Natural killer cell (primary cell): ENCODE data around the gene VWA8. TPM values are rescaled to one million over a fixed set of nuclear protein-coding genes. Genes with fewer than 3 reads are reported as not detected.
A peak's percentile ranks its signal among the peaks of the same experiment; 100 is the strongest.

Source experiments
- ATAC-seq, 3 donors: fragments of 150-1000 bp in 2 of 3; fragments of 200-7000 bp in 1 of 3; cut with Tn5 transposase; 1 replicate in 1 of 3; 2 replicates in 2 of 3; pipeline ENCODE4 v1.10.0; 2021; ENCODE audit warnings: mild to moderate bottlenecking in 2 of 3, moderate library complexity in 2 of 3
- DNase-seq, 2 donors: peaks; one replicate each; pipeline versions ENCODE4 v3.0.0 to v3.0.0-alpha.2; 2013 to 2021; ENCODE audit warnings: mixed read lengths in 1 of 2
- H3K27ac ChIP-seq: one replicate; pipeline ENCODE4 v1.5.1; 2013; ENCODE audit warnings: mild to moderate bottlenecking, low read length
- H3K27me3 ChIP-seq: one replicate; pipeline ENCODE4 v1.6.1; 2013; ENCODE audit warnings: low read length; ENCODE audit not compliant: control insufficient read depth, insufficient read depth
- H3K36me3 ChIP-seq: one replicate; pipeline ENCODE4 v1.6.1; 2013; ENCODE audit warnings: low read length; ENCODE audit not compliant: control insufficient read depth, insufficient read depth
- H3K4me1 ChIP-seq: one replicate; pipeline ENCODE4 v1.6.1; 2013; ENCODE audit warnings: low read length; ENCODE audit not compliant: control insufficient read depth, insufficient read depth
- H3K4me3 ChIP-seq: one replicate; pipeline ENCODE4 v1.5.1; 2013; ENCODE audit warnings: low read length
- H3K9me3 ChIP-seq: one replicate; pipeline ENCODE4 v1.6.1; 2013; ENCODE audit warnings: low read length; ENCODE audit not compliant: control insufficient read depth, insufficient read depth
- H3K27ac Mint-ChIP-seq, 2 donors: one replicate each; pipeline ENCODE4 v1.8.0; 2022; ENCODE audit warnings: mild to moderate bottlenecking in 2 of 2, mixed read lengths in 2 of 2, moderate library complexity in 1 of 2
- H3K27me3 Mint-ChIP-seq, 2 donors: one replicate each; pipeline ENCODE4 v1.8.0; 2022; ENCODE audit warnings: low read depth in 2 of 2, mixed read lengths in 2 of 2
- H3K36me3 Mint-ChIP-seq: one replicate; pipeline ENCODE4 v1.8.0; 2022; ENCODE audit warnings: mixed read lengths
- H3K4me1 Mint-ChIP-seq, 2 donors: one replicate each; pipeline ENCODE4 v1.8.0; 2022; ENCODE audit warnings: mixed read lengths in 2 of 2
- H3K4me3 Mint-ChIP-seq: one replicate; pipeline ENCODE4 v1.8.0; 2022; ENCODE audit warnings: mild to moderate bottlenecking, moderate library complexity, mixed read lengths
- H3K9me3 Mint-ChIP-seq, 2 donors: one replicate each; pipeline ENCODE4 v1.8.0; 2022; ENCODE audit warnings: mixed read lengths in 2 of 2
- WGBS: methylation state at CpG from one replicate; pipeline ENCODE4 v1.1.7; 2013; ENCODE audit warnings: missing lambda C conversion rate; ENCODE audit not compliant: insufficient coverage; 5-methylcytosine and 5-hydroxymethylcytosine counted together
- intact Hi-C: fragments of 100-400 bp; cut with micrococcal nuclease; formaldehyde crosslinking; loops from one replicate; pipeline ENCODE4 v1.14.2; 2022
- total RNA-seq, 4 donors: library from RNA; stranded (reverse); fragments of 120-200 nt in 1 of 4; gene quantifications; one replicate each; pipeline versions ENCODE4 v1.2.3 to v1.2.4, GENCODE V29; 2013 to 2022
- TF ChIP-seq, protein P1 (sequence below): fragments of 200-600 bp; IDR thresholded peaks from one replicate; pipeline ENCODE4 v1.8.0; 2022; ENCODE audit warnings: antibody characterized with exemption

VWA8 gene
- total RNA-seq, 3 donors from 2014 or later (not counting 1 experiment from before 2014, with no cell fraction given): 21.9 to 27.5 (median 22.6) TPM

DNA sequence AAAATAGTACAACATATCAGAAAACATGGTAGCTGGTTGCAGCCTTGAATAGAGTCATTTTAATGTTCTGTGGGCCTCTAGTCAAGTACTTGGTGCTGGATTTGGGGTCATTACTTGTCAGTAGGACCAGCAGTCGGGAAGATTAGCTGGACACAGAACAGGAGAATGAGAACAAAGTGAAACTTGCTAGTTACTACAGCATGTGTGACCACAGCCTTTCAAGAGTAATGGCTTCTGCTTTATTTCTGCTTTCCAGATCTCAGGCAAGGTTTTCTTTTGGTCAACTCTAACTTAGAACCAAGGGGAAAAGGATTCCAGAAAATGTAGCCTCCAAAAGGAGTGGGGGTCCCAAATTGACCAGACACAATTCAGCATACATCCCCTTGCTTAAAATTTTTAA, 17.1 kb upstream of the VWA8 start:
- 56% methylated on average over 1 of the region's 1 CpG for WGBS
- Histone ChIP-seq H3K9me3 (no peaks in the 10 kb centered on the region), H3K27ac (no peak overlapping the region), H3K4me1 (no peaks in the 10 kb centered on the region), H3K36me3 (no peaks in the 10 kb centered on the region), H3K27me3 (no peaks in the 10 kb centered on the region), H3K4me3 (no peak overlapping the region)
- no peak for DNase-seq
- no peak overlapping the region for H3K27ac Mint-ChIP-seq
- no peak overlapping the region for H3K4me3 Mint-ChIP-seq
- intact Hi-C loops: no loop called here
- TF ChIP-seq, protein P1, sequence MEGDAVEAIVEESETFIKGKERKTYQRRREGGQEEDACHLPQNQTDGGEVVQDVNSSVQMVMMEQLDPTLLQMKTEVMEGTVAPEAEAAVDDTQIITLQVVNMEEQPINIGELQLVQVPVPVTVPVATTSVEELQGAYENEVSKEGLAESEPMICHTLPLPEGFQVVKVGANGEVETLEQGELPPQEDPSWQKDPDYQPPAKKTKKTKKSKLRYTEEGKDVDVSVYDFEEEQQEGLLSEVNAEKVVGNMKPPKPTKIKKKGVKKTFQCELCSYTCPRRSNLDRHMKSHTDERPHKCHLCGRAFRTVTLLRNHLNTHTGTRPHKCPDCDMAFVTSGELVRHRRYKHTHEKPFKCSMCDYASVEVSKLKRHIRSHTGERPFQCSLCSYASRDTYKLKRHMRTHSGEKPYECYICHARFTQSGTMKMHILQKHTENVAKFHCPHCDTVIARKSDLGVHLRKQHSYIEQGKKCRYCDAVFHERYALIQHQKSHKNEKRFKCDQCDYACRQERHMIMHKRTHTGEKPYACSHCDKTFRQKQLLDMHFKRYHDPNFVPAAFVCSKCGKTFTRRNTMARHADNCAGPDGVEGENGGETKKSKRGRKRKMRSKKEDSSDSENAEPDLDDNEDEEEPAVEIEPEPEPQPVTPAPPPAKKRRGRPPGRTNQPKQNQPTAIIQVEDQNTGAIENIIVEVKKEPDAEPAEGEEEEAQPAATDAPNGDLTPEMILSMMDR: no peak
- H3K4me1 Mint-ChIP-seq: no peaks in the 10 kb centered on the region
- H3K36me3 Mint-ChIP-seq: no peaks in the 10 kb centered on the region
- no peak for ATAC-seq
- H3K27me3 Mint-ChIP-seq: peaks cover 5 to 19% of the 10 kb centered on the region in 2 donors
- H3K9me3 Mint-ChIP-seq: no peaks in the 10 kb centered on the region

DNA sequence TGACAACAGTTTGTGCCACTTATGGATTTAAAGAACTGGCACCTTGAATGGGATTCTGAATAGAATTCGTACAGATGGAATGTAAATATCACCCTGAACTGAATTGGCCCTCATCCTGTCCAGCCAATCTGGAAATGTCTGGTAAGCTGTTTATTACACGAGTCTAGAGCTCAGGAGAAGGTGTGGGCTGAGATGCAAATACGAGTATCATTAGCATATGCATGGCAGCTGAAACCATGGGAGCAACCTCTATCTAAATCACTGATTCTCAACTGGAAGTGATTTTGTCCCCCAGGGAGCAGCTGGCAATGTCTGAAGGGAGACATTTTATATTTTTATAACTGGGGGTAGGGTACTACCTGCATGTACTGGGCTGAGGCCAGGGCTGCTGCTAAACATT, 15.6 kb upstream of the VWA8 start:
- H3K36me3 Mint-ChIP-seq: no peaks in the 10 kb centered on the region
- intact Hi-C loops: no loop called here
- H3K27ac ChIP-seq: no peak overlapping the region
- no peaks in the 10 kb centered on the region for H3K4me1 ChIP-seq
- TF ChIP-seq, protein P1: no peak
- no peak overlapping the region for H3K27ac Mint-ChIP-seq
- no peak for ATAC-seq
- H3K9me3 Mint-ChIP-seq: no peaks in the 10 kb centered on the region
- H3K4me3 Mint-ChIP-seq: no peak overlapping the region
- peaks cover 7% of the 10 kb centered on the region in 2 donors for H3K27me3 Mint-ChIP-seq
- H3K4me1 Mint-ChIP-seq: peaks cover 0 to 7% of the 10 kb centered on the region in 2 donors
- no peak overlapping the region for H3K4me3 ChIP-seq
- 90% methylated on average over 3 of the region's 3 CpGs for WGBS
- no peak for DNase-seq
- no peaks in the 10 kb centered on the region for H3K36me3 ChIP-seq
- no peaks in the 10 kb centered on the region for H3K27me3 ChIP-seq
- H3K9me3 ChIP-seq: no peaks in the 10 kb centered on the region

DNA sequence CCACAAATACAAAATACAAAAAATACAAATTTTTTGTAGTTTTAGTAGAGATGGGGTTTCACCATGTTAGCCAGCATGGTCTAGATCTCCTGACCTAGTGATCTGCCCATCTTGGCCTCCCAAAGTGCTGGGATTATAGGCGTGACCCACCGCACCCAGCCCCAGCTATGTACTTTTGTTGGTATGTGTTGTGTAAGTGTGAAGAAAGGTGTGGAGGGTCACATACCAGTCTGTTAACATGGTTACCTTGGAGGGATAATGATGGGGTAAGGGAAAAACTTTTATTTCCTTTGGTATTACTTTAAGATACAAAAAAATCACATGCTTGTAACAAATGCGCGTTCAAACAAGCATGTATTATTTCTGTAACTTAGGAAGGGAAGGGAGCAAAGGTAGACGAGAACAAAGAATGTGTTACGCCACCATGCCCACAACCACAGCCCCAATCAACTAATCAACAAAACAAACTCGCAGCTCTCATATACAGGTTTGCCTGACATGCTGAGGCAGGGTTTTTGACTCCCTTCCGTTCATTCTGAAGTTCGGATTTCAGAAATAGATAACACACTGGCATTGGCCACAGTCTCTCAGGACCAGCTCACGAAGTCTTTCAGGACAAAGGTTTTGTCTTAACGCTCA, 13.5 kb upstream of the VWA8 start:
- 62% methylated on average over 8 of the region's 11 CpGs for WGBS
- Histone ChIP-seq H3K4me1 (no peaks in the 10 kb centered on the region), H3K4me3 (no peak overlapping the region), H3K27me3 (no peaks in the 10 kb centered on the region), H3K9me3 (no peaks in the 10 kb centered on the region), H3K36me3 (no peaks in the 10 kb centered on the region), H3K27ac (no peak overlapping the region)
- H3K27ac Mint-ChIP-seq: no peak overlapping the region
- H3K4me3 Mint-ChIP-seq: no peak overlapping the region
- DNase-seq: peak in 1 of 2 donors; percentile 63
- H3K27me3 Mint-ChIP-seq: peaks cover 7% of the 10 kb centered on the region in 2 donors
- intact Hi-C loops: no loop called here
- H3K4me1 Mint-ChIP-seq: peaks cover 0 to 8% of the 10 kb centered on the region in 2 donors
- peak in 1 of 3 donors; percentile 53 for ATAC-seq
- H3K36me3 Mint-ChIP-seq: no peaks in the 10 kb centered on the region
- TF ChIP-seq, protein P1: no peak
- H3K9me3 Mint-ChIP-seq: no peaks in the 10 kb centered on the region

DNA sequence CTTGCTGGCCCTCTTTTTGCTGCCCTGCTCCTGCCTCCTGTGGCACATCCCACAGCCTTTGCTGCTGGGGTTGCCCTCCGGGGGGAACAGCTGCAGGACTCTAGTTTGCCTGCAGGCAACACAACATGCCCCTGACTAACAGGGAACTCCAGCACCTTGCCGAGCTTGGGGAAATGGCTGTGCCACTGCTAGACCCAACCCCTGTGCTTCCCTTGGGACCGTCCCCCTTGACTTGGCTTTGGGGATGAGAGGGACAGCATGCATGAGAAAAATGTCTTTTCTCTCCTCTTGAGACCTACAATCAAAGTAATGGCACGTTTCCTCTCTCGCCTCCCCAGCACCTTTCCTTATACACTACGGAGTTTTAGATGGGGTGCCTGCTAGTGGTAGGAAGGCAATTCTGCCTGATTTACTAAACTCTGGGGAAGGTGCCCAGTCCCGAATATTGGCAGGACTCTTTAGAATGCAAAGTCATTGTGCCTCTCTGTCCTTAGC, 12.4 kb upstream of the VWA8 start:
- no peaks in the 10 kb centered on the region for H3K9me3 ChIP-seq
- no peaks in the 10 kb centered on the region for H3K9me3 Mint-ChIP-seq
- ATAC-seq (no peak), DNase-seq (no peak)
- H3K4me3 Mint-ChIP-seq: no peak overlapping the region
- no peak overlapping the region for H3K4me3 ChIP-seq
- H3K36me3 Mint-ChIP-seq: no peaks in the 10 kb centered on the region
- no peak overlapping the region for H3K27ac Mint-ChIP-seq
- intact Hi-C loops: no loop called here
- WGBS: 95% methylated on average over 5 of the region's 7 CpGs
- H3K4me1 ChIP-seq: no peaks in the 10 kb centered on the region
- TF ChIP-seq, protein P1: no peak
- peaks cover 7% of the 10 kb centered on the region in 2 donors for H3K27me3 Mint-ChIP-seq
- H3K27ac ChIP-seq: no peak overlapping the region
- H3K4me1 Mint-ChIP-seq: peaks cover 0 to 8% of the 10 kb centered on the region in 2 donors
- no peaks in the 10 kb centered on the region for H3K36me3 ChIP-seq
- no peaks in the 10 kb centered on the region for H3K27me3 ChIP-seq
